GM13977 (cell line): ENCODE data around the gene CLTB.

Experiments used
- DNase-seq: peaks from one replicate; pipeline ENCODE4 v3.0.0; 2012; ENCODE audit warnings: low spot score
- in situ Hi-C: fragments of 300-500 bp; cut with MboI; formaldehyde crosslinking; loops from one replicate; pipeline ENCODE4 v1.12.0; 2022; ENCODE audit warnings: low sequenced_read_pairs, low pct_unique_long_range_greater_than_20kb, mixed read lengths, inconsistent platforms; ENCODE audit not compliant: unreplicated experiment
- TF ChIP-seq, protein P1 (sequence below): IDR thresholded peaks from 2 replicates; pipeline ENCODE4 v1.5.1; 2012; ENCODE audit warnings: mild to moderate bottlenecking, control low read depth; ENCODE audit not compliant: insufficient read depth; ENCODE audit errors: extremely low read depth, missing control alignments

The CLTB gene, protein sequence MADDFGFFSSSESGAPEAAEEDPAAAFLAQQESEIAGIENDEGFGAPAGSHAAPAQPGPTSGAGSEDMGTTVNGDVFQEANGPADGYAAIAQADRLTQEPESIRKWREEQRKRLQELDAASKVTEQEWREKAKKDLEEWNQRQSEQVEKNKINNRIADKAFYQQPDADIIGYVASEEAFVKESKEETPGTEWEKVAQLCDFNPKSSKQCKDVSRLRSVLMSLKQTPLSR

DNA sequence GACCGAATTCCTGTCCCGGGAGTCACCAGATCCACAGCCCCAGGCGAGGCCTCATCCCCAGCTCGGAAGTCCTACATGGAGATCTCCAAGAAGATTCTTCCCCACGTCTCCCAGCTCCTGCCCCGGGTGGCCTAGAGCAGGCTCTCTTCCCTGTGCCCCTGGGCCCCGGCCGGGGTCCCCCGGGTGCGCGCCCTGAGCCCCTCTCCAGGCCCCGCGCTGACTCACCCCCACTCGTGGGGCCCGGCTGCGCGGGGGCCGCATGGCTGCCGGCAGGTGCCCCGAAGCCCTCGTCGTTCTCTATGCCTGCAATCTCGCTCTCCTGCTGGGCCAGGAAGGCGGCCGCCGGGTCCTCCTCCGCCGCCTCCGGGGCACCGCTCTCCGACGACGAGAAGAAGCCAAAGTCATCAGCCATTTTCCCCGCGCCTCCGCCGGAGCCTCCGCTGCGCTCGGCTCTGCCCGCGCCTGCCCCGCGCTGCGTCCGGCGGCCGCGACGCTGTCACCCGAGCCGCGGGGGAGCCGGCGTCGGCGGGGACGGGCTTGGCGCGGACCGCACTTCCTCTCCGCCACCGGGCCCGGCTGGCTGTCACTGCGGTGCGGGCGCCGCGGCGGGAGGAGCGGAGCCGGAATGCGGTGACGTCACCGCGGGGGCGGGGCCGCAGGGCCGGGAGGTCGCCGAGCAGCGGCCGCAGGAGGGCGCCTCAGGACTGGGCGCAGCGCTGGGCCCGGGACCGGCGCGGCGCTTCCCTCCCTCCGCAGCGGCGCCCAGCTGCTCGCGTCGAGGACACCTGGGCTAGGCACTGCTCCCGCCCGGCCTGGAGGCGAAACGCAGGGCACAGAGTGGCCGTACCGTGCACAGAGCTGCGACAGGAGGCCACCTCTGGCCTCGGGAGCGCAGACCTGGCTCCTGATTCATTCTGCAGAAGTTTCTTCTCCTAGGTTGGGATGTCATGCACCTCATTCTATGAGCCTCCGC is at the start of gene CLTB:
CLTB (minus strand) TSS at position 588 of the 973 bp plus-strand sequence; CDS start at position 412, 176 bp downstream.
- TF ChIP-seq, protein P1, sequence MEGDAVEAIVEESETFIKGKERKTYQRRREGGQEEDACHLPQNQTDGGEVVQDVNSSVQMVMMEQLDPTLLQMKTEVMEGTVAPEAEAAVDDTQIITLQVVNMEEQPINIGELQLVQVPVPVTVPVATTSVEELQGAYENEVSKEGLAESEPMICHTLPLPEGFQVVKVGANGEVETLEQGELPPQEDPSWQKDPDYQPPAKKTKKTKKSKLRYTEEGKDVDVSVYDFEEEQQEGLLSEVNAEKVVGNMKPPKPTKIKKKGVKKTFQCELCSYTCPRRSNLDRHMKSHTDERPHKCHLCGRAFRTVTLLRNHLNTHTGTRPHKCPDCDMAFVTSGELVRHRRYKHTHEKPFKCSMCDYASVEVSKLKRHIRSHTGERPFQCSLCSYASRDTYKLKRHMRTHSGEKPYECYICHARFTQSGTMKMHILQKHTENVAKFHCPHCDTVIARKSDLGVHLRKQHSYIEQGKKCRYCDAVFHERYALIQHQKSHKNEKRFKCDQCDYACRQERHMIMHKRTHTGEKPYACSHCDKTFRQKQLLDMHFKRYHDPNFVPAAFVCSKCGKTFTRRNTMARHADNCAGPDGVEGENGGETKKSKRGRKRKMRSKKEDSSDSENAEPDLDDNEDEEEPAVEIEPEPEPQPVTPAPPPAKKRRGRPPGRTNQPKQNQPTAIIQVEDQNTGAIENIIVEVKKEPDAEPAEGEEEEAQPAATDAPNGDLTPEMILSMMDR: peak; percentile 94
- in situ Hi-C loops: no loop called here
- DNase-seq: peak; percentile 96

DNA sequence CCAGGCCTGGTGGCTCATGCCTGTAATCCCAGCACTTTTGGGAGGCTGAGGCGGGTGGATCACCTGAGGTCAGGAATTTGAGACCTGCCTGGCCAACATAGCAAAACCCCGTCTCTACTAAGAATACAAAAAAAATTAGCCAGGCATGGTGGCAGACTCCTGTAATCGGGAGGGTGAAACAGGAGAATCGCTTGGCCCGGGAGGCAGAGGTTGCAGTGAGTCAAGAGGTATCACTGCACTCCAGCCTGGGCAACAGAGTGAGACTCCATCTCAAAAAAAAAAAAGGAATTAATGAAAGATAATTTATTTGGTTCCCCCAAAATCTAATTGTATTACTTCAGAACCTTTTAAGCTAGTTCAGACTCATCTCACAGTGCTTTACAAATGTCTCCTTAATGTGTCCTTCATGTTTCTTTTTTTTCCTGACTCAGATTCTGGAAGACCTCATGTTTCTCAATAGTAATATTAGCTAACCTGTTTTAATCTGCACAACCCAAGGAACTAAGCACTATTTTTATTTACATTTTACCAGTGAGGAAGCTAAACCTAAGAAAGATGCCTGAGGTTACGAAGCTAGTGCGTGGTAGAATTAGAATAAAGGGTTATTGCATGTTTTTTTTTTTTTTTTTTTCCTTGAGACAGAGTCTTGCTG is 46.9 kb upstream of the CLTB start:
- TF ChIP-seq, protein P1: no peak
- DNase-seq: no peak
- in situ Hi-C loops: no loop called here

DNA sequence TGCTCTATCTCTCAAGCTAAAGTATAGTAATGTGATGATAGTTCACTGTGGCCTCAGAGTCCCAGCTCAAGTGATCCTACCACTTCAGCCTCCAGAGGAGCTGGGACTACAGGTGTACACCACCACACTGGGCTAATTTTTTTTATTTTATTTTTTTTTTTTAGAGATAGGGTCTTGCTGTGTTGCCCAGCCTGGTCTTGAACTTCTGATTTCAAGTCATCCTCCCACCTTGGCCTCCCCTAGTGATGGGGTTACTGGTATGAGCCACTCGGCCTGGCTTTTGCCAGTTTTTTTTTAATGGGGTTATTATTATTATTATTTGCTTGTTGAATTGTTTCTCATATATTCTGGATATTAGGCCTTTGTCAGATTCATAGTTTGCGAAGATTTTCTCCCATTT is 45.0 kb upstream of the CLTB start:
- TF ChIP-seq, protein P1: no peak
- in situ Hi-C loops: no loop called here
- DNase-seq: no peak

DNA sequence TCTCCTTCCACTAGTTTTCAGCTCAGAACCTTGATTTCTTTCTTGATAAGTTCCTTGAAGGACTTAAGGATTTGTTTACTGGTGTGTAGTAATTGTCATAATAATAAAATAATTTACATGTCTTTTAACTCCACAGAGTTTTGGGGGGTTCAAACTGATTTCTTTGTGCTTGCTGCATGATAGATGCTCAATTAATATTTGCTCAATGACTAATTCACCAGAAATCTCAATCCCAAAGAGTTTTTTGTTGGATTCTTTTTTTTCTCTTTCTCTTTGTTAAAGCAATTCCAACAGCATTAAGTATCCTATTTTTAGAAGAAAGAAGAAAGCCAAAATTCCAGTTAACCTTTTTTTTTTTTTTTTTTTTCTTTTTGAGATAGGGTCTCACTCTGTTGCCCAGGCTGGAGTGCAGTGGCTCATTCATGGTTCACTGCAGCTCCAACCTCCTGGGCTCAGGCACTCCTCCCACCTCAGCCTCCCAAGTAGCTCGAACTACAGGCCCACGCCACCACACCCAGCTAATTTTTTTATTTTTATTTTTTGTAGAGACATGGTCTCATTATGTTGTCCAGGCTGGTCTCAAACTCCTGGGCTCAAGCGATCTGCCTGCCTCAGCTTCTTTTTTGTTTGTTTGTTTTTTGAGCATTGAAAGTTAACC is 42.7 kb upstream of the CLTB start:
- DNase-seq: no peak
- TF ChIP-seq, protein P1: no peak
- in situ Hi-C loops: no loop called here

DNA sequence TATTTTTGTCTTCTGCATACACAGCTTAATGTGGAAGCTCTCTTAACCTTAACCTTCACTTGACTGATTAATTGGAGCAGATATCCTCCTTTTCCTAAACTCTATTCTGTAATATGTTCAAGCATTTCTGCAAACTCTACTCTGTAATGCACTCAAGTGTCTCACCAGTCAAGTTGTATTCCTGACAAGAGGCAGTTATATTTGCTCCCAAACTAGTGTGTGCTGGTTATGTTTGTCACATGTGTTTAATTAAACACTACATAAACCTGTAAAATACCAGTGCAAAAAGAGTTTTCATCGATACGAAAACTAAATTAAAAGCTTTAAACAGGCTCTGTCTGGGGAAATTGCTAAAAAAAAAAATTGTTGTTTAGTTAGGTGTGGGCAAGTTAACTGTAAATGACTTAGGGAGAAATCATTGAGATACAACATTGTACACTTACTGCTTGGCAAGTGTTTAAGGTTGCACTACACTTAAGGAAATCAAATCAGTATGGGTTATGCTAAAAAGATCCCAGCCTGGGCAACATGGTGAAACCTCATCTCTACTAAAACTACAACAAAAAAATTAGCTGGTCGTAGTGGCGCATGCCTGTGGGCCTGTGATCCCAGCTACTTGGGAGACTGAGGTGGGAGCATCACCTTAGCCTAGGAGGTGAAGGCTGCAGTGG is 38.5 kb upstream of the CLTB start:
- TF ChIP-seq, protein P1: no peak
- in situ Hi-C loops: no loop called here
- no peak for DNase-seq
